Hepatocyte (in vitro differentiated cells): ENCODE data around the gene UTRN. TPM values are rescaled to one million over a fixed set of nuclear protein-coding genes. Genes with fewer than 3 reads are reported as not detected.

ENCODE experiments used
- DNase-seq: peaks from one replicate; pipeline ENCODE4 v3.0.0-alpha.2; 2016; ENCODE audit warnings: low spot score
- H2AFZ ChIP-seq: fragments of 200-600 bp; sonication (generic); 2 replicates; pipeline ENCODE4 v1.6.0; 2016; ENCODE audit warnings: antibody characterized with exemption, mild to moderate bottlenecking
- H3K27ac ChIP-seq: fragments of 200-600 bp; sonication (generic); 2 replicates; pipeline ENCODE4 v1.5.1; 2016; ENCODE audit warnings: mild to moderate bottlenecking
- H3K27me3 ChIP-seq: fragments of 200-600 bp; sonication (generic); 2 replicates; pipeline ENCODE4 v1.6.1; 2016
- H3K36me3 ChIP-seq: fragments of 200-600 bp; sonication (generic); replicated peaks from 2 replicates; pipeline ENCODE4 v1.5.1; 2016; ENCODE audit warnings: low read depth; ENCODE audit not compliant: insufficient read depth
- H3K4me1 ChIP-seq: fragments of 200-600 bp; sonication (generic); 2 replicates; pipeline ENCODE4 v1.5.1; 2016; ENCODE audit warnings: mild to moderate bottlenecking, moderate library complexity; ENCODE audit not compliant: insufficient read depth
- H3K4me2 ChIP-seq: fragments of 200-600 bp; sonication (generic); 2 replicates; pipeline ENCODE4 v1.6.0; 2016
- H3K4me3 ChIP-seq: fragments of 200-600 bp; sonication (generic); 2 replicates; pipeline ENCODE4 v1.5.1; 2016; ENCODE audit warnings: mild to moderate bottlenecking
- H3K79me2 ChIP-seq: fragments of 200-600 bp; sonication (generic); 2 replicates; pipeline ENCODE4 v1.6.0; 2017; ENCODE audit warnings: mild to moderate bottlenecking
- H3K9me2 ChIP-seq: fragments of 200-600 bp; sonication (generic); replicated peaks from 2 replicates; pipeline ENCODE4 v1.6.0; 2017; ENCODE audit warnings: mild to moderate bottlenecking; ENCODE audit not compliant: insufficient read depth
- H3K9me3 ChIP-seq: fragments of 200-600 bp; sonication (generic); 2 replicates; pipeline ENCODE4 v1.5.1; 2016; ENCODE audit warnings: low read depth, mild to moderate bottlenecking
- H4K20me1 ChIP-seq: fragments of 200-600 bp; sonication (generic); 2 replicates; pipeline ENCODE4 v1.6.0; 2016; ENCODE audit warnings: mild to moderate bottlenecking; ENCODE audit not compliant: insufficient read depth, poor library complexity, severe bottlenecking
- CTCF ChIP-seq: fragments of 200-600 bp; sonication (generic); IDR thresholded peaks from 2 replicates; pipeline ENCODE4 v1.5.1; 2016; ENCODE audit warnings: antibody characterized with exemption, mild to moderate bottlenecking; ENCODE audit not compliant: poor library complexity
- EZH2 ChIP-seq: fragments of 200-600 bp; sonication (generic); IDR thresholded peaks from 2 replicates; pipeline ENCODE4 v1.6.1; 2016; ENCODE audit warnings: antibody characterized with exemption, mild to moderate bottlenecking, borderline replicate concordance
- EZH2phosphoT487 ChIP-seq: fragments of 200-600 bp; sonication (generic); IDR thresholded peaks from one replicate; pipeline ENCODE4 v1.6.1; 2018; ENCODE audit warnings: antibody characterized with exemption, mild to moderate bottlenecking, low read depth, moderate library complexity; ENCODE audit not compliant: unreplicated experiment, severe bottlenecking
- WGBS: methylation state at CpG from one replicate; pipeline ENCODE4 v1.1.6; 2016; ENCODE audit warnings: low lambda C conversion rate; ENCODE audit errors: missing lambda C conversion rate; 5-methylcytosine and 5-hydroxymethylcytosine counted together
- polyA plus RNA-seq: library from polyadenylated mRNA; unstranded; fragments of >200 nt; fragmentation: Nextera tagmentation; extraction: Ambion mirVana; gene quantifications from 2 replicates; pipeline ENCODE4 v1.2.1, GENCODE V29; 2016
- total RNA-seq: library from RNA; depleted of rRNA; stranded (reverse); fragments of >200 nt; gene quantifications from 2 replicates; pipeline ENCODE4 v1.2.3, GENCODE V29; 2014

UTRN gene
- total and polyA plus RNA-seq, 2 experiments from 2014 or later = 33.1 to 112 TPM

GRCh38 chr6:144304223-144304848 is 19.2 kb downstream of the UTRN start:
- DNase-seq = no peak
- no peaks in the 10 kb centered on the region for H3K27me3 ChIP-seq
- H3K9me2 ChIP-seq = no peaks in the 10 kb centered on the region
- 92% methylated on average over 4 of the region's 4 CpGs for WGBS
- H3K9me3 ChIP-seq = no peaks in the 10 kb centered on the region
- no peak overlapping the region for H3K4me3 ChIP-seq
- no peak overlapping the region for H3K4me2 ChIP-seq
- H3K79me2 ChIP-seq = peaks cover 81% of the 10 kb centered on the region
- no peaks in the 10 kb centered on the region for H3K36me3 ChIP-seq
- no peak for TF ChIP-seq CTCF
- H4K20me1 ChIP-seq = no peaks in the 10 kb centered on the region
- H2AFZ ChIP-seq = no peak overlapping the region
- H3K27ac ChIP-seq = no peak overlapping the region
- no peaks in the 10 kb centered on the region for H3K4me1 ChIP-seq

- Histone ChIP-seq H3K27ac (no peak overlapping the region), H3K9me3 (no peaks in the 10 kb centered on the region), H3K36me3 (no peaks in the 10 kb centered on the region), H3K4me3 (no peak overlapping the region), H4K20me1 (no peaks in the 10 kb centered on the region), H3K4me2 (no peak overlapping the region), H3K79me2 (peaks cover 72% of the 10 kb centered on the region), H3K4me1 (no peaks in the 10 kb centered on the region), H3K9me2 (no peaks in the 10 kb centered on the region), H3K27me3 (no peaks in the 10 kb centered on the region), H2AFZ (no peak overlapping the region)
- no peak for DNase-seq
- TF ChIP-seq EZH2 = no peak
- TF ChIP-seq CTCF = no peak
- no peak for TF ChIP-seq EZH2phosphoT487
- 89% methylated on average over 1 of the region's 1 CpG for WGBS
These were observed 20.4 kb downstream of the UTRN start for GRCh38 chr6:144305567-144305966.

GRCh38 chr6:144305985-144306384 is 20.9 kb downstream of the UTRN start:
- no peak overlapping the region for H3K27ac ChIP-seq
- no peaks in the 10 kb centered on the region for H3K9me3 ChIP-seq
- H3K79me2 ChIP-seq = peaks cover 70% of the 10 kb centered on the region
- 70% methylated on average over 3 of the region's 3 CpGs for WGBS
- no peaks in the 10 kb centered on the region for H3K27me3 ChIP-seq
- H2AFZ ChIP-seq = no peak overlapping the region
- no peak overlapping the region for H3K4me2 ChIP-seq
- no peaks in the 10 kb centered on the region for H4K20me1 ChIP-seq
- H3K9me2 ChIP-seq = no peaks in the 10 kb centered on the region
- no peaks in the 10 kb centered on the region for H3K4me1 ChIP-seq
- no peaks in the 10 kb centered on the region for H3K36me3 ChIP-seq
- DNase-seq = no peak
- no peak for TF ChIP-seq EZH2phosphoT487
- no peak for TF ChIP-seq EZH2
- TF ChIP-seq CTCF = no peak
- H3K4me3 ChIP-seq = no peak overlapping the region

GRCh38 chr6:144307880-144308279 is 22.7 kb downstream of the UTRN start:
- Histone ChIP-seq H3K27ac (no peak overlapping the region), H3K27me3 (no peaks in the 10 kb centered on the region), H3K4me2 (no peak overlapping the region), H3K36me3 (no peaks in the 10 kb centered on the region), H3K9me3 (no peaks in the 10 kb centered on the region), H4K20me1 (no peaks in the 10 kb centered on the region), H3K4me3 (no peak overlapping the region), H3K79me2 (peaks cover 64% of the 10 kb centered on the region), H2AFZ (no peak overlapping the region), H3K4me1 (no peaks in the 10 kb centered on the region), H3K9me2 (no peaks in the 10 kb centered on the region)
- DNase-seq = no peak
- 65% methylated on average over 3 of the region's 3 CpGs for WGBS
- TF ChIP-seq EZH2 (no peak), CTCF (no peak)
